PFSK-1 (cell line): Measurements from ENCODE around the gene CTBP1.

Experiments used
- FOXP2 ChIP-seq: optimal IDR thresholded peaks from 2 replicates; pipeline ENCODE3; 2011; ENCODE audit warnings: borderline replicate concordance, control low read depth, inconsistent platforms; ENCODE audit not compliant: insufficient read depth; ENCODE audit errors: extremely low read length, extremely low read depth
- POLR2AphosphoS5 ChIP-seq: IDR thresholded peaks from 2 replicates; pipeline ENCODE4 v1.6.1; 2012; ENCODE audit warnings: low read depth, mild to moderate bottlenecking, control low read depth, low read length, moderate library complexity
- SIN3A ChIP-seq: IDR thresholded peaks from 2 replicates; pipeline ENCODE4 v1.6.1; 2012; ENCODE audit warnings: mild to moderate bottlenecking, low read length, moderate library complexity, borderline replicate concordance; ENCODE audit not compliant: insufficient read depth
- TAF1 ChIP-seq: IDR thresholded peaks from 2 replicates; pipeline ENCODE4 v1.6.1; 2012; ENCODE audit warnings: low read length, control low read depth, borderline replicate concordance; ENCODE audit not compliant: insufficient read depth
- TF ChIP-seq, protein P1 (sequence below), 2 experiments: IDR thresholded peaks; 2 replicates each; pipeline versions ENCODE4 v1.6.1 to v1.8.0; 2011 to 2012; ENCODE audit warnings: low read depth in 2 of 2, low read length in 2 of 2, control low read depth in 1 of 2, inconsistent platforms in 1 of 2, mild to moderate bottlenecking in 1 of 2, moderate library complexity in 1 of 2; ENCODE audit not compliant: insufficient read depth in 1 of 2

CTBP1 gene

DNA sequence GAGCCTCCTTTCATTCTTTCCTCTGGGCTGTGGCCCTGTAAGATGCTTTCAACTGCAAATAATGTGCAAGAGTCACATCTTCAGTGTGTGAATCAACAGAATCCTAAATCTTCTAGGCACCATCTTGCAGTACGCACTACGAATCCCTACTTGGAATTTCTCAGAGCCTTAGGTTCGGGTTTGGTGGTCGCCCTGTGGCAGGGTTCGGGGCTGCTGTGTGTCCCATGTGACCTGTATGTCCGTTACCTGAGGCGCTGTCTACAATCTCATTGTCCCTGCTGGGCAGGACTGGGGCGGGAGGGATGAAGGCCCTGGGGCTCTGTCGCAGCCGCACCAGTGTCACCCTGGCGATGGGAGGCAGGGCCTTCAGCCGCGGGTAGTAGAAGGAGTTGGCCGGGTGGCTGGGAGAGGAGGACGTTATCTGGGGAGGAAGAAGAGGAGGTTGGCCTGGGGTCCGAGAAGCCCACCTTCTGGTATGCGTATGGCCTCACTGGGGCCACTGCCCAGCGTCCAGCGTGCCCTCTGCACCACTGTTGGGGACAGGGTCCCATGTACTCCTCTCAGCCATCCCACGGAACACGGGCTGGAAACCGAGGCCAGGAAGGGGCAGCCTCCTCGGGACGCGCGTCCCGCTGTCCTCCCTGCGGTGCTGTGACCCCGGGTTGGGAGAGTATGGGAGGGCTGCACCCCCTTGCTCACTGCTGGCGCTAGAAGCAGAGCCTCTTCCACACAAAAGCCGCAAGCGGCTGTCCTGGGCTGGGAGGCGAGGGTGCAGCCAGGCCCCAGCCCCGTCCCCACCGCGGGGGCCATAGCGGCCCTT, 78.6 kb downstream of the CTBP1 start:
- TF ChIP-seq POLR2AphosphoS5 (no peak; the same call in 1 of the 2 replicates), SIN3A (peak; percentile 37; the same call in 1 of the 2 replicates)

DNA sequence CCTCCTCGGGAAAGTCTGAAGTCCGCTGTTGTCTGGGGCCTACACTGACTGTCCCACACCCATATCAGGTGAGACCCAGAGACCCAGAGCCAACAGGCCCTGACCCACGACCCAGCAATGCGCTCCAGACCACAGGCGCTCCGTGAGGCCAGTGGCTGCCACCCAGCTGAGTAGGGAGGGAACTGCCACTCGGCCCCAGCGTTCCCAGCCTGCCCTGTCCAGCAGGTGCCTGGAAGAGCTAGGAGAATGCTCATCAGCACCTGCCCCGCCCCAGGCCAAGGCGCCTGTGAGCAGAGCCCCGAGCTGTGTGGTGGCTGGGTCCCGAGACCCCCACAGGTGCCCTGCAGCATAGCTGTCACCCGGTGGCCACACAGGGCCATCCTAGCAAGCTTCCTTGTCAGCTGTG, 79.2 kb downstream of the CTBP1 start:
- TF ChIP-seq FOXP2 (no peak), TAF1 (no peak)
- TF ChIP-seq, protein P1, sequence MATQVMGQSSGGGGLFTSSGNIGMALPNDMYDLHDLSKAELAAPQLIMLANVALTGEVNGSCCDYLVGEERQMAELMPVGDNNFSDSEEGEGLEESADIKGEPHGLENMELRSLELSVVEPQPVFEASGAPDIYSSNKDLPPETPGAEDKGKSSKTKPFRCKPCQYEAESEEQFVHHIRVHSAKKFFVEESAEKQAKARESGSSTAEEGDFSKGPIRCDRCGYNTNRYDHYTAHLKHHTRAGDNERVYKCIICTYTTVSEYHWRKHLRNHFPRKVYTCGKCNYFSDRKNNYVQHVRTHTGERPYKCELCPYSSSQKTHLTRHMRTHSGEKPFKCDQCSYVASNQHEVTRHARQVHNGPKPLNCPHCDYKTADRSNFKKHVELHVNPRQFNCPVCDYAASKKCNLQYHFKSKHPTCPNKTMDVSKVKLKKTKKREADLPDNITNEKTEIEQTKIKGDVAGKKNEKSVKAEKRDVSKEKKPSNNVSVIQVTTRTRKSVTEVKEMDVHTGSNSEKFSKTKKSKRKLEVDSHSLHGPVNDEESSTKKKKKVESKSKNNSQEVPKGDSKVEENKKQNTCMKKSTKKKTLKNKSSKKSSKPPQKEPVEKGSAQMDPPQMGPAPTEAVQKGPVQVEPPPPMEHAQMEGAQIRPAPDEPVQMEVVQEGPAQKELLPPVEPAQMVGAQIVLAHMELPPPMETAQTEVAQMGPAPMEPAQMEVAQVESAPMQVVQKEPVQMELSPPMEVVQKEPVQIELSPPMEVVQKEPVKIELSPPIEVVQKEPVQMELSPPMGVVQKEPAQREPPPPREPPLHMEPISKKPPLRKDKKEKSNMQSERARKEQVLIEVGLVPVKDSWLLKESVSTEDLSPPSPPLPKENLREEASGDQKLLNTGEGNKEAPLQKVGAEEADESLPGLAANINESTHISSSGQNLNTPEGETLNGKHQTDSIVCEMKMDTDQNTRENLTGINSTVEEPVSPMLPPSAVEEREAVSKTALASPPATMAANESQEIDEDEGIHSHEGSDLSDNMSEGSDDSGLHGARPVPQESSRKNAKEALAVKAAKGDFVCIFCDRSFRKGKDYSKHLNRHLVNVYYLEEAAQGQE (IDR thresholded peaks at IDR 0.05; ENCODE audit: insufficient read depth in 1 of 2, low read depth in 2 of 2, low read length in 2 of 2): no peak

DNA sequence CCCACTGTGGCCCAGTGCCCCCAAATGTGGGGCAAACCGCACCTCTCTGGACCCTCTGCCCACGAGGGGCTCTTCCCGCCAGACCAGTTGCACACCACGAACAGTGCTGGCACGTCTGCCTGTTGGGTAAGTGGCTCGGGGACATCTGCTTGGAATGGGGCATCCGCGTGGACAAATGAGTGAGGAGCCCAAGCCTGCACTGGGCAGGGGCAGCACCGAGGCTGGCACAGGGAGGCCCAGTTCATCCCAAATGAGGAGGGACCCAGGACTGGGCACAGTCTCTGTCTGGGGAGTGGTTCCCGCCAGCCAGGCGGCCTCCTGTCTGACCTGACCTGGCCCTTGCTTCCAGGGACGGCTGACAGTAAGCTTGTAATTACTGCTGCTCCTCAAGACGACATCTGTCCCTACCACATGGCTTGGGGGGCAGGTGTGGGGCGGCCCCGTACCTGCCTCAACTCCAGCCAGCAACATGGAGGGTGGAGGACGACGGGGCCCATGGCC, 79.7 kb downstream of the CTBP1 start:
- TF ChIP-seq SIN3A (no peak), FOXP2 (no peak), TAF1 (no peak), POLR2AphosphoS5 (no peak)
- TF ChIP-seq, protein P1 (IDR thresholded peaks at IDR 0.05; ENCODE audit: insufficient read depth in 1 of 2, low read depth in 2 of 2, low read length in 2 of 2): no peak

DNA sequence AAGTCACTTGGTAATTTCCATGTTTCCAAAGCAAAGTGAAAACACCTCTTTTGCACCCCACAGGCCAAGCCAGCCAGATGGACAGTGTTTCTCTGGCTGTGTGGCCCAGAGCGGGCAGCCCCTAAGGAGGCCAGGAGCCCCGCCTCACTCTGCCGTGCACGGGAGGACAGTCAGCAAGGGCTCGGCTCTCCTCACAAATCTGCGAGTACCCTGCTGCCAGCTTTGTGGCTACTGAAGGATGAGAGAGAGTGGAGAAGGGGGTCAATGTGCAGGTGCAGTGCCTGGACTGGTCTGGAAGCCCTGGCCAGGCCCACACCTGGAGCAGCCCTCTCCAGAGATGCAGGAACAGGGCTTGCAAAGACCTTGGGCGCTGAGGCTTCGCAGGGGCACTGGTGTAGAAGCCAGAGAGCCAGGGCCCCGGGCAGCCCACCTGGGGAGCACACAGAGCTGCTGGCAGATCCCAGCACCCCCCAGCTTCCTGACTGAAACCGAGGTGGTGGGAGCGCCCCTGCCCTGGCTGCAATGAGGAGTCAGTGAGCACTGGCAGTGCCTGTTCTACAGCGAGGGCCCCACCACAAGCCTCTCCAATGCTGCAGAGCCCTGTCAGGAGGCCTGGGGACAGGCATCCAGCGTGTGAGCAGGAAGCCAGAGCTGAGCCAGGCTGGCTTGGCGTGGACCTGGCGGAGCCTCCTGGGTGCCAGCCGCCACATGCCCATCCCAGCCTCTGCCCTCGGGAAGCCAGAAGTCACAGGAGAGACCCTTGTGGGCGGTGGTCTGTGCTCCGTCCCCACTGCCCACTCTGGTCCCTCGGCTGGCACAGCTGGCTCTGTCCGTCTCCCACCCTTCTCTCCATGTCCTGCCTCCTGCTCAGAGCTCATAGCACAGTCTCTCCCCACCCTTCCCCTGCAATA, 80.5 kb downstream of the CTBP1 start:
- TF ChIP-seq POLR2AphosphoS5 (peak; percentile 64; the same call in 1 of the 2 replicates), SIN3A (no peak), TAF1 (no peak)

DNA sequence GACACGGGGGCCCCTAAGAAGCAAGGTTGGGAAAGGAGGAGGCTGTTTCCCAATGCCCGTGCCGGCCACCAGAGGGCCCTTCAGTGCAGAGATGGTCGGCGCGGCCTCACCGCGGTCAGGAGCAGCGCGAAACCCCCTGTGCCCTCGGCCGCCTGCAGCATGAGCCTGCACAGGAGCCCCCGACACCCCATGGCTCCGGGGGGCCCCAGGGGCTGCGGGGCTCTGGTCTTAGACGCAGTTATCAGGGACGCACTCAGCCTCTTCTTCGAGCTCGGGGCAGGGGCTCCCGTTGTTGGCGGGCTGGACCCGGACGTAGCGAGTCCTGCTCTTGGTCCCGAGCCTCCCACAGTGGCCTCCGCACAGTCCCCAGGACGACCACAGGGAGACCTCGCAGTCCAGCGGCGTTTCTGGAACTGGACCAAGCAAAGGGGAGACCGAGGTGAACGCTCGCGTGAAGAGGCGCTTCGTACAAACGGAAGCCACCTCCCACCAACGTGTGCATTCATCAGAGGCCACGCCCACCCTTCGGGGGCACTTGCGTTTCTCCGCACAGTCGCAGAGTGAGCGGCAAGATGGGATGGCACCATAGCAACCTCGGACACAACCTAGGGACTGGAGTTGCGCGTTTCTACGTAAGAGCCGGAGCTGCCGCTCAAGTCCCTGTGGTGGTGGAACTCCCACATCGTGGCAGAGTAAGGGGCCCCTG, 81.5 kb downstream of the CTBP1 start:
- TF ChIP-seq POLR2AphosphoS5: peak; percentile 85
- TF ChIP-seq TAF1: no peak
- no peak for TF ChIP-seq FOXP2
- TF ChIP-seq, protein P1 (IDR thresholded peaks at IDR 0.05; ENCODE audit: insufficient read depth in 1 of 2, low read depth in 2 of 2, low read length in 2 of 2): peak in 1 of 2 experiments; percentile 49; a peak in 1 of 4 replicates
- TF ChIP-seq SIN3A: peak; percentile 52; the same call in 1 of the 2 replicates
